Measurements from ENCODE around the gene LRP2. TPM values are rescaled to one million over a fixed set of nuclear protein-coding genes. Genes with fewer than 3 reads are reported as not detected.
A peak's percentile ranks its signal among the peaks of the same experiment; 100 is the strongest.

Gene LRP2
- total and polyA plus RNA-seq, 10 of the 15 experiments (the other 5 are each of a cell fraction or from before 2014, with no cell fraction given): 0.01 to 0.19 (median 0.06) TPM; not detected in 5

GRCh38 chr2:169131587-169132512 is 230.5 kb downstream of the LRP2 start (continued):
- TF ChIP-seq CUX1 (IDR thresholded peaks at IDR 0.05; ENCODE audit: insufficient replicate concordance, low read depth, low read length): no peak
- TF ChIP-seq CBFB (IDR thresholded peaks at IDR 0.05; ENCODE audit: low read depth): no peak
- no peak for TF ChIP-seq BCLAF1 (IDR thresholded peaks at IDR 0.05)
- TF ChIP-seq, protein P1, sequence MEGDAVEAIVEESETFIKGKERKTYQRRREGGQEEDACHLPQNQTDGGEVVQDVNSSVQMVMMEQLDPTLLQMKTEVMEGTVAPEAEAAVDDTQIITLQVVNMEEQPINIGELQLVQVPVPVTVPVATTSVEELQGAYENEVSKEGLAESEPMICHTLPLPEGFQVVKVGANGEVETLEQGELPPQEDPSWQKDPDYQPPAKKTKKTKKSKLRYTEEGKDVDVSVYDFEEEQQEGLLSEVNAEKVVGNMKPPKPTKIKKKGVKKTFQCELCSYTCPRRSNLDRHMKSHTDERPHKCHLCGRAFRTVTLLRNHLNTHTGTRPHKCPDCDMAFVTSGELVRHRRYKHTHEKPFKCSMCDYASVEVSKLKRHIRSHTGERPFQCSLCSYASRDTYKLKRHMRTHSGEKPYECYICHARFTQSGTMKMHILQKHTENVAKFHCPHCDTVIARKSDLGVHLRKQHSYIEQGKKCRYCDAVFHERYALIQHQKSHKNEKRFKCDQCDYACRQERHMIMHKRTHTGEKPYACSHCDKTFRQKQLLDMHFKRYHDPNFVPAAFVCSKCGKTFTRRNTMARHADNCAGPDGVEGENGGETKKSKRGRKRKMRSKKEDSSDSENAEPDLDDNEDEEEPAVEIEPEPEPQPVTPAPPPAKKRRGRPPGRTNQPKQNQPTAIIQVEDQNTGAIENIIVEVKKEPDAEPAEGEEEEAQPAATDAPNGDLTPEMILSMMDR (IDR thresholded peaks at IDR 0.05 in 2 of 3, conservative IDR thresholded peaks at IDR 0.05 in 1 of 3; ENCODE audit: control insufficient read depth in 2 of 3, extremely low read depth in 1 of 3, insufficient read depth in 1 of 3, low read depth in 3 of 3, low read length in 3 of 3): peak; percentile 63 to 76 (median 72); a peak in 5 of 6 replicates
- TF ChIP-seq PAX8 (IDR thresholded peaks at IDR 0.05): no peak
- TF ChIP-seq PKNOX1 (IDR thresholded peaks at IDR 0.05): 0 out of 2 replicates have a peak, but pooled peaks have one; percentile 28
- no peak for TF ChIP-seq MYB (IDR thresholded peaks at IDR 0.05; ENCODE audit: borderline replicate concordance, low read depth, low read length)
- TF ChIP-seq NRF1 (conservative IDR thresholded peaks at IDR 0.05; ENCODE audit: low read depth, low read length): no peak
- TF ChIP-seq RAD21 (IDR thresholded peaks at IDR 0.05; ENCODE audit: insufficient read depth, low read depth, low read length): peak; percentile 52

Data from GM12878 (cell line).